H1 (cell line): ENCODE data around the gene CX3CL1. TPM values are rescaled to one million over a fixed set of nuclear protein-coding genes. Genes with fewer than 3 reads are reported as not detected.

Experiments used
- CTCF ChIA-PET: fragments of 300-600 bp; sonication (Branson Sonifier 250); formaldehyde crosslinking; loops from one replicate; lab custom pipeline; 2021; ENCODE audit not compliant: partially characterized antibody; lab: Charles Lee
- POLR2A ChIA-PET: fragments of 300-600 bp; sonication (Branson Sonifier 250); formaldehyde crosslinking; loops from one replicate; lab custom pipeline; 2021; ENCODE audit warnings: inconsistent platforms; ENCODE audit not compliant: partially characterized antibody; lab: Charles Lee
- DNase-seq, 2 experiments: peaks; one replicate each; pipeline versions ENCODE4 v3.0.0 to v3.0.0-alpha.2; 2010 to 2022; ENCODE audit warnings: low spot score in 2 of 2, low read depth in 1 of 2, mixed read lengths in 1 of 2
- FAIRE-seq: peaks from 2 replicates; lab custom pipeline; 2011; peaks lifted over from hg19 to GRCh38; lab: Jason Lieb, UNC
- H2AFZ ChIP-seq: 2 replicates; pipeline ENCODE4 v1.8.1; 2012; ENCODE audit warnings: low read length, inconsistent platforms
- H2AK5ac ChIP-seq: 2 replicates; pipeline ENCODE4 v1.6.1; 2013; ENCODE audit warnings: low read depth, low read length
- H2BK120ac ChIP-seq: replicated peaks from 2 replicates; pipeline ENCODE3; 2013; ENCODE audit warnings: low read depth, low read length, inconsistent platforms
- H2BK12ac ChIP-seq: 2 replicates; pipeline ENCODE4 v1.6.1; 2013; ENCODE audit warnings: low read depth, low read length
- H2BK15ac ChIP-seq: 2 replicates; pipeline ENCODE4 v1.6.1; 2013; ENCODE audit warnings: low read length
- H2BK20ac ChIP-seq: 2 replicates; pipeline ENCODE4 v1.6.1; 2013; ENCODE audit warnings: low read length
- H2BK5ac ChIP-seq: 2 replicates; pipeline ENCODE4 v1.6.1; 2013; ENCODE audit warnings: low read depth, low read length
- H3K14ac ChIP-seq: 2 replicates; pipeline ENCODE4 v1.6.1; 2013; ENCODE audit warnings: inconsistent platforms; ENCODE audit not compliant: insufficient read length
- H3K18ac ChIP-seq: 2 replicates; pipeline ENCODE4 v1.6.1; 2013; ENCODE audit warnings: low read length; ENCODE audit errors: extremely low read depth
- H3K23ac ChIP-seq: 2 replicates; pipeline ENCODE4 v1.6.1; 2013; ENCODE audit warnings: inconsistent platforms; ENCODE audit not compliant: insufficient read length
- H3K23me2 ChIP-seq: 2 replicates; pipeline ENCODE4 v1.6.1; 2013; ENCODE audit warnings: low read depth, low read length
- H3K27ac ChIP-seq: 2 replicates; pipeline ENCODE4 v1.6.1; 2011; ENCODE audit warnings: low read depth, low read length, inconsistent platforms
- H3K27me3 ChIP-seq, 4 experiments: replicated peaks in 1 of 4; 1 replicate in 1 of 4; 2 replicates in 3 of 4; pipeline versions ENCODE4 v1.6.1 to v1.8.1; 2011 to 2013; ENCODE audit warnings: low read length in 3 of 4, mild to moderate bottlenecking in 3 of 4, inconsistent platforms in 2 of 4, mixed read lengths in 2 of 4, moderate library complexity in 1 of 4; ENCODE audit not compliant: control insufficient read depth in 3 of 4, insufficient read depth in 3 of 4; ENCODE audit errors: extremely low read depth in 1 of 4
- H3K36me3 ChIP-seq, 4 experiments: 2 replicates each; pipeline versions ENCODE4 v1.6.1 to v1.8.1; 2011 to 2013; ENCODE audit warnings: mild to moderate bottlenecking in 4 of 4, low read length in 3 of 4, moderate library complexity in 2 of 4, control low read depth in 1 of 4, inconsistent platforms in 1 of 4; ENCODE audit not compliant: insufficient read depth in 4 of 4, control insufficient read depth in 2 of 4
- H3K4ac ChIP-seq: replicated peaks from 2 replicates; pipeline ENCODE3; 2013; ENCODE audit warnings: low read length, low read depth, mixed read lengths, inconsistent platforms; ENCODE audit not compliant: insufficient read length
- H3K4me1 ChIP-seq, 4 experiments: replicated peaks in 1 of 4; 1 replicate in 1 of 4; 2 replicates in 3 of 4; pipeline versions ENCODE4 v1.6.1 to v1.8.1; 2011 to 2013; ENCODE audit warnings: low read length in 3 of 4, inconsistent platforms in 2 of 4, mixed read lengths in 1 of 4; ENCODE audit not compliant: insufficient read depth in 4 of 4, control insufficient read depth in 3 of 4
- H3K4me2 ChIP-seq, 2 experiments: 2 replicates each; pipeline versions ENCODE4 v1.6.1 to v1.8.1; 2011 to 2013; ENCODE audit warnings: low read depth in 2 of 2, low read length in 2 of 2, control low read depth in 1 of 2, inconsistent platforms in 1 of 2, mild to moderate bottlenecking in 1 of 2; ENCODE audit not compliant: insufficient read depth in 1 of 2
- H3K4me3 ChIP-seq, 4 experiments: fragments of 200-600, 300-600 bp in 1 of 4; sonication (generic), shearing (Covaris generic), sonication (Bioruptor Twin) in 1 of 4; 2 replicates each; pipeline versions ENCODE4 v1.5.1 to v1.8.1; 2011 to 2016; ENCODE audit warnings: low read length in 4 of 4, low read depth in 3 of 4, control low read depth in 2 of 4, inconsistent platforms in 2 of 4, mild to moderate bottlenecking in 2 of 4, mixed read lengths in 1 of 4, moderate library complexity in 1 of 4; ENCODE audit not compliant: insufficient read depth in 2 of 4; ENCODE audit errors: extremely low read depth in 1 of 4
- H3K56ac ChIP-seq: replicated peaks from 2 replicates; pipeline ENCODE3; 2013; ENCODE audit warnings: low read depth, mild to moderate bottlenecking, mixed read lengths, low read length, inconsistent platforms; ENCODE audit not compliant: insufficient read length
- H3K79me1 ChIP-seq: 2 replicates; pipeline ENCODE4 v1.6.1; 2013; ENCODE audit warnings: low read depth, low read length, control low read depth
- H3K79me2 ChIP-seq, 2 experiments: 2 replicates each; pipeline versions ENCODE4 v1.6.1 to v1.8.1; 2012 to 2013; ENCODE audit warnings: low read length in 2 of 2, mild to moderate bottlenecking in 2 of 2, inconsistent platforms in 1 of 2; ENCODE audit not compliant: insufficient read depth in 2 of 2, control insufficient read depth in 1 of 2
- H3K9ac ChIP-seq, 4 experiments: replicated peaks in 1 of 4; 1 replicate in 1 of 4; 2 replicates in 3 of 4; pipeline versions ENCODE4 v1.6.1 to v1.8.1; 2011 to 2013; ENCODE audit warnings: low read depth in 3 of 4, low read length in 3 of 4, control low read depth in 2 of 4, mild to moderate bottlenecking in 2 of 4, moderate library complexity in 2 of 4, inconsistent platforms in 1 of 4; ENCODE audit errors: extremely low read depth in 1 of 4
- H3K9me3 ChIP-seq, 2 experiments: 2 replicates each; pipeline versions ENCODE4 v1.6.1 to v1.8.1; 2012 to 2013; ENCODE audit warnings: mild to moderate bottlenecking in 2 of 2, moderate library complexity in 2 of 2, control low read depth in 1 of 2, inconsistent platforms in 1 of 2, low read depth in 1 of 2, low read length in 1 of 2, mixed read lengths in 1 of 2; ENCODE audit not compliant: insufficient read depth in 2 of 2
- H4K20me1 ChIP-seq, 2 experiments: replicated peaks in 1 of 2; 2 replicates each; pipeline versions ENCODE3 to v1.8.1; 2011 to 2013; ENCODE audit warnings: inconsistent platforms in 2 of 2, low read length in 2 of 2, mild to moderate bottlenecking in 1 of 2; ENCODE audit not compliant: insufficient read depth in 2 of 2, control insufficient read depth in 1 of 2
- H4K5ac ChIP-seq: 2 replicates; pipeline ENCODE4 v1.6.1; 2013; ENCODE audit warnings: low read length, low read depth, mixed read lengths, inconsistent platforms; ENCODE audit not compliant: insufficient read length
- H4K8ac ChIP-seq: 2 replicates; pipeline ENCODE4 v1.8.0; 2013; ENCODE audit warnings: mild to moderate bottlenecking, moderate library complexity, low read length, inconsistent platforms; ENCODE audit not compliant: insufficient read depth; ENCODE audit errors: extremely low read depth
- H4K91ac ChIP-seq: replicated peaks from 2 replicates; pipeline ENCODE3; 2013; ENCODE audit warnings: low read length, mixed read lengths, inconsistent platforms; ENCODE audit not compliant: insufficient read length
- EP300 ChIP-seq, 2 experiments: IDR thresholded peaks; 1 replicate in 1 of 2; 2 replicates in 1 of 2; pipeline ENCODE4 v1.6.1; 2011 to 2012; ENCODE audit warnings: low read depth in 2 of 2, low read length in 2 of 2, mild to moderate bottlenecking in 2 of 2, borderline replicate concordance in 1 of 2, inconsistent platforms in 1 of 2, moderate library complexity in 1 of 2
- KDM5A ChIP-seq: fragments of 200-600 bp; IDR thresholded peaks from 2 replicates; pipeline ENCODE4 v1.7.1; 2012; ENCODE audit warnings: mild to moderate bottlenecking, low read length, inconsistent platforms, mixed read lengths
- SIX5 ChIP-seq: IDR thresholded peaks from 2 replicates; pipeline ENCODE4 v1.6.1; 2011; ENCODE audit warnings: mild to moderate bottlenecking, low read depth, low read length
- SP4 ChIP-seq: IDR thresholded peaks from 2 replicates; pipeline ENCODE4 v1.6.1; 2012; ENCODE audit warnings: low read length, inconsistent platforms
- SRF ChIP-seq: IDR thresholded peaks from 2 replicates; pipeline ENCODE4 v1.6.1; 2011; ENCODE audit warnings: mild to moderate bottlenecking, low read depth, low read length, moderate library complexity
- WGBS, 2 experiments: shearing (Covaris generic) in 1 of 2; methylation state at CpG; one replicate each; pipeline versions ENCODE4 v1.1.6 to v1.1.7; 2013 to 2015; ENCODE audit warnings: low lambda C conversion rate in 2 of 2, mixed read lengths in 2 of 2, inconsistent platforms in 1 of 2, low coverage in 1 of 2, missing lambda C conversion rate in 1 of 2; ENCODE audit not compliant: insufficient replicate concordance in 2 of 2, insufficient coverage in 1 of 2, insufficient read length in 1 of 2; ENCODE audit errors: extremely low coverage in 1 of 2, missing lambda C conversion rate in 1 of 2; 5-methylcytosine and 5-hydroxymethylcytosine counted together
- polyA plus RNA-seq, 7 experiments: library from polyadenylated mRNA; depleted of rRNA in 3 of 7; stranded (reverse) in 5 of 7; unstranded in 2 of 7; fragments of >200 nt in 5 of 7; fragments of 200-250 nt in 2 of 7; gene quantifications; 1 replicate in 5 of 7; 2 replicates in 1 of 7; 4 replicates in 1 of 7; pipeline versions ENCODE4 v1.2.1 to v1.2.3, GENCODE V29; 2011 to 2013; ENCODE audit warnings: missing spikeins in 2 of 7, mixed read lengths in 2 of 7
- total RNA-seq: library from RNA; stranded (reverse); fragmentation: NEBNext Ultra II Directional; extraction: Animal tissue kit (Norgen Biotek cat#: 25700); gene quantifications from 2 replicates; pipeline ENCODE4 v1.2.1, GENCODE V29; 2021

CX3CL1 gene
- total and polyA plus RNA-seq, 2 of the 8 experiments (the other 6 are each of a cell fraction or from before 2014, with no cell fraction given) = 1.4 to 3.0 TPM

GRCh38 chr16:57335366-57335765 lies 36.9 kb upstream of the CX3CL1 start:
- CTCF ChIA-PET = interaction anchor here (0.5 to 1.5 kb wide), 3 partner anchors 75 to 147 kb away, joined by 3 to 5 read pairs (median 3); no protein-coding TSS in a partner anchor

More at GRCh38 chr16:57335366-57335765, 36.9 kb upstream of the CX3CL1 start:
- Histone ChIP-seq H3K4me2 (no peak overlapping the region), H3K18ac (no peak overlapping the region), H3K27me3 (no peaks in the 10 kb centered on the region), H4K91ac (no peak overlapping the region), H4K8ac (no peak overlapping the region), H3K79me1 (no peaks in the 10 kb centered on the region), H2AFZ (no peak overlapping the region), H2BK120ac (no peak overlapping the region), H3K56ac (no peak overlapping the region), H3K36me3 (no peaks in the 10 kb centered on the region), H3K9ac (no peak overlapping the region), H3K4me3 (no peak overlapping the region), H4K20me1 (no peaks in the 10 kb centered on the region), H2BK12ac (no peak overlapping the region), H3K14ac (no peak overlapping the region)
- POLR2A ChIA-PET = no interaction called here
- no peak for DNase-seq
- TF ChIP-seq EP300 (IDR thresholded peaks at IDR 0.05; ENCODE audit: borderline replicate concordance in 1 of 2, low read depth in 2 of 2, low read length in 2 of 2) (no peak), SIX5 (no peak), SP4 (no peak), KDM5A (no peak), SRF (no peak)
- TF ChIP-seq, all 59 proteins: peak for 0
- Histone ChIP-seq H3K27ac (no peak overlapping the region), H3K79me2 (no peaks in the 10 kb centered on the region), H3K23me2 (no peaks in the 10 kb centered on the region), H3K23ac (no peak overlapping the region), H2BK5ac (no peak overlapping the region), H3K9me3 (no peaks in the 10 kb centered on the region), H3K4ac (no peak overlapping the region), H2BK15ac (no peak overlapping the region), H2BK20ac (no peak overlapping the region), H2AK5ac (no peak overlapping the region), H4K5ac (no peak overlapping the region), H3K4me1 (no peaks in the 10 kb centered on the region)
- FAIRE-seq = no peak
- WGBS, 2 experiments = 93% methylated on average over 4 of the region's 4 CpGs; no CpG with 5 or more reads in 1 of the 2 experiments
